DMS 273 treated with DMSO at 0.1 percent for 48 hours (cell line): Measurements from ENCODE around the gene ADCY1.

Experiments used
- DNase-seq: peaks from one replicate; lab custom pipeline; 2025; lab: John Stamatoyannopoulos, UW

Gene ADCY1

DNA sequence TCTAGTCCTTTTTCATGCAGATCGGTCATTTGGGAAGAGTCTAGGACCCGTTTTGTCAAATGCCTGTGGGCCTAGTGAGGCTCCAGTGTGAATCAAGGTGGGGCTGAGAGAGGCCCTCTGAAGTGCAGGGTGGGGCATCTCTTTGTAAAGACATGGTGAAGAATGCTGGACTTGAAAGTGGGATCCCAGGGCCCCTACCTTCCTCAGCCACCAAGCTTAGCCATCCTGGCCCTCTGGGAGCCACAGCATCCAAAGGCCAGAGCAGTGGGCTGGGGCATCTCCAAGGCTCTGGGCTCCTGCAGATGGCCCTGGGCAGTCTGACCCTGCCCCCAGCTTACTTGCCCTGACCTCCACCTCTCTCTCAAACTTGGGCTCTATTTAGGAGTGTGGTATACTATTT lies 78.5 kb downstream of the ADCY1 start:
- DNase-seq: no peak

DNA sequence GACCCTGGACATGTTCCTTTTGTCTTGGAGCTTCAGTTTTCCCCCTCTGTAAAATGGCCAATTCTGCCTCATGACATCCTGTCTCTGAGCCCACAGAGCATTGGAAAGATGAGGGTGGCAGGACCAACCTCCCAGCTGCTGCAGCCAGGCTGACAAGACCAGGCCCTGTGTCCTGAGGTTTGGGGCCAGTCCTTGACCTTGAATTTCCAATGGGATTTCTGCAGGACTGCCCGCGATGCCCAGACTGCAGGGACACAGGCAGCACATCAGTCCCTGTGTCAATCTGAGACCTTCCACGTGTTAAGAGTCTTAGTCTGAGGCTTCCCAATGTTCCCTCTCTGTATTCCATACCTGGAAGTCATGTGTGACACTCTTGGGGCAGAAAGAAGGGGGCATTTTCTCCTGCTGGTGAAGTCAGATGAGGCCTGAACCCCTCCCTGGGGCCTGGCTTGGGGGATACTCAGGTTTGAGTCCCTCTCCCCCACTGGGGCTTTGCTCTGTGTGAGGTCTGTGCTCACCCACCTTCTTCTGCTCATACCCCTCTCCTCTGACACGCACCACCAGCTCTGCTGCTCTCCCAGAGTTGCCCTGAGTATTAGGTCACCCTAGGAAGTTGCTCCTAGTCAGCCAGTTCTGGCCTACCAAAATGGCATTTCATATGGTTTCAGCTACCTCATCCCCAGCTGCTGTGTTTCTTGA lies 79.2 kb downstream of the ADCY1 start:
- no peak for DNase-seq

DNA sequence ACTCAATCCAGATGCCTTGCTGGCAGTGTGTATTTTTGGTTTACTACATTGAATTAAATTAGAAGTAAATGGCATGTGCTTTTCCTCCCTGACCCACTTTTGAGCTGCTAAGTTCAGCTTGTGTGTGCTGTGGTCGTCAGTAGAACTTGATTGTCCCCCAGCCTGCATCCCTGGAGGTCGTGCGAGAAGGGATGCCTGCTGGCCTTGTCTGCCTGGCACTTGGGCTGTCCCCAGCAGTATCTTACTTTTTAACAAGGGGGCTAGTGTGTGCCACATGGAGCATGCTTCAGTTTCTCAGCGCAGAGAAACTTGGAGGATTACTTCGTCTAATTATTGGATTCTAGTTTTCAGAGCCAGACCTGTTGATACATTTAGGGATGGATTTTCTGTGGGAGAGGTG lies 80.2 kb downstream of the ADCY1 start:
- DNase-seq: no peak

DNA sequence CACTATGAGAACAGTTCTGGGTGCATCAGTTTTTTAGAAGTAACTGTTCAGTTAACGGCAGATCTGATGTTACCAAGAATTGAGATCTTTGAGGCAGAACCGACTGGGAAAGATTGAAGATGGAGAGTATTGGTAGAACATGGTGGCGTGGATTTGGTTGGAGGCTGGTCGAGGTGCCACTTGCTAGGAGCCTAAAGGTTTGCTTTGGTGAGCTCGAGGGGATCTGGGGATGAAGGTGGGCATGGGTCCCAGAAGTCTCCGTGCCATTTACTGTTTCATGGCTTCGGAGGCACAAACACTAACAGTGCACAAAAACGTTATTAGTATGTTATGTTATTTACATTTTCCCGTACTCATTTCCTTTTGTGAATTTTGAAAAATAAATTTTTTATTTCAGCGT lies 81.4 kb downstream of the ADCY1 start:
- no peak for DNase-seq

DNA sequence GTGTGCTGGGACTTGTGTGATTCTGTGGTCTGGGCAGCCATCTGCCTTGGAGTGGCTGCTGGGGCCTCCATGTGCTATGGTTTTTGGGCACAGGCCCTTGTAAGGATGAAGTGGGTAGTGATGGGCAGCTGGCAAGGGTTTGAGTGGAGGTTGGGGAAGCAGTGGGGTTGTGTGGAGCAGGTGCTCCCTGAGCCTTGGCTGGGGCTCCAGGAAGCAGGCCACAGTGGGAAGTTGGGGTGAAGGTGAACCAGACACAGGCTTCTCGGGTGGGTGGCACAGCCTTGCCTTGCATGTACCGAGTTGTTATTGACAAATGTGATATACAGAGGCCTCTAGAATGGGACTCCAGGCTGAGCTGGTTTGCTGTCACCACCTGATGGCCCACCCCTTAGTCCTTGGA lies 82.3 kb downstream of the ADCY1 start:
- no peak for DNase-seq

DNA sequence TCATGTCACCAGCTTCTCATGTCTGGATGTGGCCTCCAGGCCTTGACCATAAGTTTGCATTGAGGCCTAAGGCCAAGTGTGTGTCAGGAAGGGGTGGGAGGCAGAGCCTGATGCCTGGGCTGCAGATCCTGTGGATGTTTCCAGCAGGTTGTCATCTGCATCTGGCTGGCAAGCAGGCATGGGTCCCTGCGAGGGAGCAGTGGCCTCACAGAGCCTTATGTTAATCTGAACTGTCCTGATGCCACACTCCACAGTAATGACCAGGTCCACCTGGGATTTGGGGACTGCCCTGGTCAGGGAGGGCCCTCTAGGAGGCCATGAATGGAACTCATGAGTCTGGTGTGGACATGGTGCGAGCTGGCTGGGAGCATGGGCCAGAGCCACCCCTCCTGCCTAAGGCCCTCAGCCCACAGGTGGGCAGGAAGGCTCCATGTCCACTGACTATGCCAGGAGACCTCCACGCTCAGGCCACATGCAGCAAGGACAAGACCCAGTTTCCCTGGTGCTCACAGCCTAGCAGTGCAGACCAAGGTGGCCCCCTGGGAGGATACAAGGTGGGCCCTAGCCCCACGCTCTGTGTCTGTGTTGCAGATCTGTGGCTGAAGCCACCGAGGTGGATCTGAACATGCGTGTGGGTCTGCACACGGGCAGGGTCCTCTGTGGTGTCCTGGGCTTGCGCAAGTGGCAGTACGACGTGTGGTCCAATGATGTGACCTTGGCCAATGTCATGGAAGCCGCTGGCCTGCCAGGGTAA lies 83.1 kb downstream of the ADCY1 start:
- no peak for DNase-seq

DNA sequence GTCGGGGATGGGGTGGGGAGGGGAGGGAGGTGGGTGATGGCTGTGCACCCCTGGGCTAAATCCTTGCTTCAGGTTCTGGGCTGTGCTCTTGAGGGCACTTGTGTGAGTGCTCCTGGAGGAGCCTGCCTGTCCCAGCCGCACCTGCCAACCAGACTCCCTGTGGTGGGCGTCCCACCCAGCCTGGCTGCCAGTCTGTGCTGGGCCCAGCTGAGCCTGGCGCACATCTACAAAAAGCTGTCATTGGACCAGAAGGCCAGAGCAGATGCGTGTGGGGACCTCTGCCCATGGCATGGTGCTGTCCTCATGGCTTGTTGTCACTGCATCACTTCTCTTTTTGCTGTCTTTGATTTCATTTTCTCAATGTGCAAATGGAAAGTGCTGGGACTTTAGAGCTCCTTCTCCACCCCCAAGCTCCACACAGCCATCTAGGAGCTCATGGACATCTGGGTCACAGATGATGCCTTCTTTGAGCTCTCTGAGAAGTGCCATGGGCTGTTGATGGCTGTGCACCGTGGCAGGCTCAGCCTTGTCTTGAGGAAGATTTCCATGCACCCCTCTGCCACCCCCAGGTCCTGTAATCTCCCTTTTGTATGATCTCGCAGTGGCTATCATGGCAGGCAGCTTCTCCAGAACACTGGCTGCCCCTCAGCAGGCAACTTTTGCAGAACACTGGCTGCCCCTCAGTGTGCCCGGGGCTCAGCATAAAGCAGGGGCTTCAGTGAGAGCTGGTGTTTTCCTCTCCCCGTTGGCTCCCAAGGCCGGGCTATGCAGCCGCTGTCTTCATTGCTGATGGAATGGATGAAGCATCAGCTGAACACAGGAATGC lies 83.9 kb downstream of the ADCY1 start:
- no peak for DNase-seq

DNA sequence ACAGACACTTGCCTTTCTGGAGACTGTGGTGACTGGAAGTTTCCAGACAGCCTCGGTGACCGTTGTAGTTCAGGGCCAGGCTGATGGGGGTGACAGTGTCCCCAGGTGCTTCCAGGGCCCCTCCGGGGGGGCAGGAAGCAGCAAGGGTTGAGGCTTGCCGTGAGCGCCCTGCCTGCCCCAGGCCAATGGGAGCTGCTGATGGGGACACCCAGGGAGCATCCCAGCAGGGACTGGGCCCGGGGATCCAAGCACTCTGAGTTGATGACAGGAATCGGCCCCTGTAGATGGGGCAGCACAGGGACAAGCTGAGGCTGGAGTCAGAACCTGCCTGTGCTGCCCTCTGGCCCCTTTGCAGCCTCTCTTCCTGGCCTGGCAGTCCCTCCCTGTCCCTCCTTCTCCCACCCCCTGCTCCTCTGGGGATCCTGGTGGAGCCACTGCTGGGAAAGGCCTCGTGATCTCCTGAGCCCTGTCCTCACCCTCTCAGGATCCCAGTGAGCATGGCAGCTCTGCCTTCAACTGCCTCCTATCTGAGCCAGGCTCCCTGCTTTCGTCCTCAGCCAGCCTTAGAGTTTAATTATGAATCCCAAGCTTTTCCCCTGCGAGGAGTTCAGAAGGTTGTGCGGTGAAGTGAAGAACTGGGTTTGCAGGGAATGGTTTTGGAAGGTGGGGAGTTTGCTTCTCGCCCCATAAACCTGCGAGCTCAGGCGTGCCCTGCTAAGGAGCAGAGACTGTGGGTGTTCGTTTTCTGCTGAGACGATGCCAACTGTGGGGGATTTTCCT lies 84.7 kb downstream of the ADCY1 start:
- DNase-seq: no peak

DNA sequence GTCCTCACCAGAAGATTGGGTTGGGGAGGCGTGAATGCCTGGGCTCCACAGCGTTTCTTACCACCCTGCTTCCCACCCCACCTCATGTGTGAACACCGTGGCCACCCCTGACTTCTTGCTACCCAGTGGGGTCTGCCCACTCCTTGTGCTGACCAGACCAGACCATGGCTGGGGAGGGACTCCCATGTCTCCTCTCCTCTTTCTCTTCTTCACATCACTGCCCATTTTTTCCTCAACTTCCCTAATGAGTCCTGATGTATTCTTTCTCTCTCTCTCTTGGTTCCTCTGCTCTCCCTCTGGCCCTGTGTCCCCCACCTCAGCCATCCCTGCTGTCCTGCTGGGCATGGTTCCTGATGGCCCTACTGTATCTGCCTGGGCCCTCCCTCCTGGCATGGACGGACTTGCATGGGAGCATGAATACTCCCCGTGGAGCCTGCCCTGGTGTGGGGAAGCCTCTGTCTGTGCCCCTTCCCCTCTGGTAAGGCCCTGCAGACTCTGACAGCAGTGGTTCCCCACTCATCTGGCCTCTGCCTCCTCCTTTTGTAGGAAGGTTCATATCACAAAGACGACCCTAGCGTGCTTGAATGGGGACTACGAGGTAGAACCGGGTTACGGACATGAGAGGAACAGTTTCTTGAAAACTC lies 85.5 kb downstream of the ADCY1 start:
- DNase-seq: no peak

DNA sequence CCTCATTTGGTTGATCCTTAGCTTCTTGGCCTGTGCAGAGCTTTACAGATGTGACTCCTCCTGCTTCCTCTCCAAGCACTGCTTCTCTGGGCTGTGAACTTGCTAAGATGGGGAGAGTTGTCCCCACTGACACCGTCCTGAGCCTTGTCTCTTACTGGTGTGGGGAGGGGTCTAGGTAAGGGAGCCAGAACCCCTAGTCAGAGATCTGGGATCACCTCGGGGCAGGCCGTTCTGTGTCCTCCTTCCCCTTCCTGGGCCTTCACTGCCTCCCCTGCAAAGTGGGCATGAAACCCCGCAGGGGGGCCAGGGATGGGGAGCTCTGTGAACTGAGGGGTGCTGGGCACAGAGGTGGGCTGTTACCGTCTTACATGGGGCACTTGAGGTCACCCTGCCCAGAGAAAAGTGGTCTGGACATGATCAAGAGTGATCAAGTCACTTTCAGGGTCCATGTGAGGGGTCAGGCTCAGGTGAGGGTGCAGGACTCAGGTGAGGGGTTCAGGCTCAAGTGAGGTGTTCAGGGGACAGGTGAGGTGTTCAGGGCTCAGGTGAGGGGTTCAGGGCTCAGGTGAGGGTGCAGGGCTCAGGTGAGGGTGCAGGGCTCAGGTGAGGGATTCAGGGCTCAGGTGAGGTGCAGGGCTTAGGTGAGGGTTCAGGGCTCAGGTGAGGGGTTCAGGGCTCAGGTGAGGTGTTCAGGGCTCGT lies 86.2 kb downstream of the ADCY1 start:
- DNase-seq: no peak

DNA sequence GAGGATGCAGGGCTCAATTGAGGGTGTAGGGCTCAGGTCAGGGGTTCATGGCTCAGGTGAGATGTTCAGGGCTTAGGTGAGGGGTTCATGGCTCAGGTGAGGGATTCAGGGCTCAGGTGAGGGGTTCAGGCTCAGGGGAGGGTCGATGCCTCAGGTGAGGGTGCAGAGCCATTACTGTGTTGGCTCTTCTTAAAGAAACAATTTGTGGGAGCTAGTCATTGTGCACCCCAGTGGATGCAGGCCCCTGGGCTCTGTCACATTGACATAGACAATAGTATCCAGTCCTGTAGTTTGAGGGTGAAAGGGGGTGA lies 86.7 kb downstream of the ADCY1 start:
- DNase-seq: no peak

DNA sequence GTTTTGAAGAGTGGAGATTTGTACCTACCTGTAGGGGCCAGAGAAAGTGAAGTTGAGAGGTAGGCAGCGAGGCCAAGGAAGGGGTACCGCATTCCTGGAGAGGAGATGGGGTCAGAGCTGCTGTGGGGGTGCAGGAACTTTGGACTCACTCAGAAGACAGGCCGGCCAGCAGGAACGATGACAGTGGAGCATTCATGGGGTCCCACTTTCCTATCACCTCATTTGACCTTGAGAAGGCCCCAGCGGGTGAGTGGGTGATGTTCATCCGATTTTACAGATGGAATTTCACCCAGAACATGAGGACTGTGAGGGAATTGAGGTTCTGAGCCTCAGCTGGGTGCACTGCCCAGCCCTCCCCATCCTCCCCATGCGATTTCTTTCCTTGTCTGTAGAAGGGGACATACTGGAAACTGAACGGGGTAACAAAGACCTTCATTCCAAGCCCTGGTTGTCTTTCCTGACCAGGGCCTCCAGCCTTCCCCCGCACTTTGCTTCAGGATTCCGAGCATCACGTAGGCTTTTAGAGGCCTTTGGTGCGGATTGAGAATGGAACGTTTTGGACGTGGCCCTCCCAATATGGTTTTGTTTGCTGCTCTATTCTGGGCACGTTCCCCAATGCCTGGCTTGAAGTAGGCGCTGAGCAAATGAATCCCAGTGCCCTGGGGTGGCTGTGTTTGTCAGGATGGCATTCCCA lies 87.3 kb downstream of the ADCY1 start:
- no peak for DNase-seq

DNA sequence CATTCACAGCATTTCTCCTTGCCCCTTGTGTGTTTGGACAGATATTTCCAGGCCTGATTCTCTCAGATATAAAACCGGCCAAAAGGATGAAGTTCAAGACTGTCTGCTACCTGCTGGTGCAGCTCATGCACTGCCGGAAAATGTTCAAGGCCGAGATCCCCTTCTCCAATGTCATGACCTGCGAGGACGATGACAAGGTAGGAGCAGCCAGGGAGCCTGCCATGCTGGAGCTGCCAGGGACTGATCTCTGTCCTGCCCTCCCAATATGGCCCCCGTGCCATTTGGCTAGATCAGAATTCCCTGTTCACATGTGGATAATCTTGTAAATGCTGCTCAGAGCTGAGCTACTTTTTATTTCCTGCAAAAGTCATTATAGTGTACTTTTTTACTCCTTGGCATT lies 87.8 kb downstream of the ADCY1 start:
- DNase-seq: no peak

DNA sequence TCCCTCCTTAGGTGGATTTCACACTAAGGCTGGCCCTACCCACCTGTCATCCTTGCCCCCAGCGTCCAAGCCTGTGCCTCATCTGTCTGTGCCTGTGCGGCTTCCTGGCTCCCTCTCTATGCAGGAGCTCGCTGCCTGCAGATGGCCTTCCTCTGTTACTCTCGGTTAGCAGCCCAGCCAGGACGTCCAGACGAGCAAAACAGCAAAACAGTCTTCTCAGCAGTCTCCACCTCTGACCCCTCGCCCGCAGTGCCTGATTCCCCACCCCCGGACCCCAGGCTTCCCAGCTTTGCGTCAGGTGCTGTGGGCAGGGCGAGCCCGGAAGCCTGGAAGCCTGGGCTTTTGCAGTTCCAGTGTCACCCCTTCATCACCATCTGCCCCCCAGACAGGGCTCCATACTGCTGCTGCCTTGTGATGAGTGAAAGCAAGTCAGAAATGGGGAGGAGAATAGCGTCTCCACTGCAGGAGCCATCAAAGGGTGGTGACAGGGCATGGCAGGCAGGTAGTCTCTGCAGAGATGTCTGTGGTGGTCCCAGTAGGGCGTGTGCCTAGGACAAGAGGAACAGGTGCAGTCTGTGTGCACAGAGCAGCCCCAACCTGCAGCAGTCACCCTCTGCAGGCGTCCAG lies 88.5 kb downstream of the ADCY1 start:
- DNase-seq: no peak

DNA sequence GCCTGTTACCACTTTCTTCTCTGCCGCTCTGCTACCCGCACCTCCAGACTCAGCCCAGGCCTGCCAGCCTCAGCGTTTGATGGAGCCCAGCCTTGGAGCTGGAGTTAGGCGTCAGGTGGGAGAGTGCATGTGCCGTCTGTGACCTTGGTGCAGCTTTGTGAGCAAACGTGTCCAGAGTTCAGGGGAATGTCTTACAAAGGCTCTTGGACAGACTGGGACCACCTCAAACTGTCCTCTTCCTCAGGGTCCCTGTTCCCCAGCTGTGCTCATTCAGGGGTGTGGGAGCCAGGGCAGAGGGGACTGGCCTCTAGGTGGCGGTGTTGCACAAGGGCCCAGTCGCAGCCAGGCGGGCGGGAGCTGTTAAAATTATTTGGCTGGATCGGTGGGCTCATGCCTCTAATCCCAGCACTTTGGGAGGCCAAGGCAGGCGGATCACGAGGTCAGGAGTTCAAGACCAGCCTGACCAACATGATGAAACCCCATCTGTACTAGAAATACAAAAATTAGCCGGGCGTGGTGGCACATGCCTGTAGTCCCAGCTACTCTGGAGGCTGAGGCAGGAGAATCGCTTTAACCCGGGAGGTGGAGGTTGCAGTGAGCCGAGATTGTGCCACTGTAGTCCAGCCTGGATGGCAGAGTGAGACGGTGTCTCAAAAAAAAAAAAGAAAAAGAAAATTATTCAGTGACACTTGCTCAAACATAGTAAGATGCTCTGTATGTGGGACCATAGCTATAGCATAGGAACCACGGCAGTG lies 89.2 kb downstream of the ADCY1 start:
- no peak for DNase-seq

DNA sequence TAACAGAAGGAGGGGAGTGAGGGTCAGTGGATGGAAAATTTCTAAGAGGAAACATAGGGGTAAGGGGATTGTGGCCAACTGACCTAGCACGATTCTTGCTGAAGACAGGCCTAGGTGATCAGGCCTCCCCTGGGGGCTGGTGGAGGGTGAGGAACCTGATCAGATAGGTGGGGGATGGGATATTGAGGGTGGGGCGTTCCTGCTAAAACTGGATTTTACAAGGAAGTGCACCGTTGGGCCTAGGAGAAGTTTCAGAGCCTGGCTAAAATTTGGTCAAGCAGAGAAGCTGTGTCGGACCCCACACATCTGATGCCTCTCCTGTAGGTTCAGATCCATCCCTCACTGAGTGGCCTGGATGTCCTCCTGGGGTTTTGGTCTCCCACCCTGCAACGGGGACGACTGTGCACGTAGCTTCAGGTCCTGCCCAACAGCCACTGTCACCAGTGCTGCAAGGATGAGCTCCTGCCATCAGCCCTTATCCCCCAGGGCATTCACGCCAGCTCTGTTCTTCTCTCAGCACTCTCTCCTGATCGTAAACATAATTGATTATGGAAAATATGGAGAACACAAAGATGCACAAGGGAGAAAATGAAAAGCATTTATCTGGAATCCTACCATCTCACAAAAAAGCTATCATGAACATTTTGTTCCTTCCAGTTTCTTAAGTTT lies 89.9 kb downstream of the ADCY1 start:
- DNase-seq: no peak

DNA sequence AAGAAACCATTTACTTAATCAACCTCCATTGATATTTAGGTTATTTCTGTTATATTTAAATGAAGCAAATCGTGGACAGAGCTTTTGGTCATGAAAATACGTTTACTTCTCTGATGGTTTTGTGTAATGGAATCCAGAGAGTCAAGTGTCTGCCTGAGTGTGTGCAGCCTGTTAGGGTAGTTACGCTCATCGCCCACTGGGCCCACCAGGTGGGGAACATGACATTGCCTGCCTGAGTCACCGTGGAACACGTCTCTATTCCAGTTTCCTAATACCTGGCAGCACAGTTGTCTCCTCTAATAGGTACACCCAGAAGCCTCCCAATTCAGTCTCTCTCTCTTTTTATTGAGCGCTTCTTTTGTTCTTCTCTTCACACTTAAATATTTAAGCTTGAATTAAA lies 91.0 kb downstream of the ADCY1 start:
- no peak for DNase-seq

DNA sequence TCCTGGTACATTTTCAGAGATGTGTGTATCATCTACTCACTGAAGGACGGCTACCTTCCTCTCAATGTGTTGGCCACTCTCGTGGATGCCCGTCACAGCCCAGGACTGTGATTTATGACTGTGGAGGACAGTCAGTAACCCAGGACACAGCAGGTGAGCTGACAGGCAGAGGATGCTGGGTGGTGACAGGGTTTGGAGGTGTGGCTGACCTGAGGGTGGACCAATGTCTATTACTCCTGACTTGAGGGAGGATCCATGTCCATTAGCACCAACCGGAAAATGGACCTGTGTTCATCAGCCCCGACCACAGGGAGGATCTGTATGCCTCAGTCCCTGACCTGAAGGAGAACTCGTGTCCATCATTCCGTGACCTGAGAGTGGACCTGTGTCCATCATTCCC lies 96.1 kb downstream of the ADCY1 start:
- no peak for DNase-seq

DNA sequence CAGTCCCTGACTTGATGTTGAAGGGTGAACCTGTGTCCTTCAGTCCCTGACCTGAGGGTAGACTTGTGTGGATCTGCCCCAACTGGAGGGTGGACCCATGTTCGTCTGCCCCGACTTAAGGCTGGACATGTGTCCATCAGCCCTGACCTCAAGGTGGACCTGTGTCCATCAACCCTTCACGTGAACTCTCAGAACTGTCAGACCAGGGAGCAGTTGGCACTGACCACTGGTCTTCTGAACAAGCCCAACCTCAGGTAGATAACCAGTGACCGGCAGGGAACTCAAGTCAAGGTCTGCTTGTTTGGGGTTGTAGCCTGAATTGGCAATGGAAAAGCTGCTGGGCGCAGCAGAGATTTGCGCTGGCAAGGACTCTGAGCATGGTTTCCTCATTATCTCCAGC lies 96.5 kb downstream of the ADCY1 start:
- DNase-seq: no peak
